GM12872 (cell line): Measurements from ENCODE around the gene CLVS2.

Source experiments
- CTCF ChIP-seq: IDR thresholded peaks from 3 replicates; pipeline ENCODE4 v1.5.1; 2011; ENCODE audit warnings: low read depth, mild to moderate bottlenecking, low read length, moderate library complexity; ENCODE audit not compliant: insufficient read depth

CLVS2 gene

GRCh38 chr6:122984393-122984792 is 11.6 kb upstream of the CLVS2 start:
- TF ChIP-seq CTCF: no peak

- no peak for TF ChIP-seq CTCF
These were observed 1.8 kb upstream of the CLVS2 start for GRCh38 chr6:122994256-122994655.

- no peak for TF ChIP-seq CTCF
These were observed 915 bp downstream of the CLVS2 start for GRCh38 chr6:122996794-122997505.

- TF ChIP-seq CTCF: no peak
These were observed 1.6 kb downstream of the CLVS2 start for GRCh38 chr6:122997541-122998150.

GRCh38 chr6:122998403-122998975 is 2.5 kb downstream of the CLVS2 start:
- no peak for TF ChIP-seq CTCF

- no peak for TF ChIP-seq CTCF
These were observed 4.3 kb downstream of the CLVS2 start for GRCh38 chr6:123000244-123000770.

- TF ChIP-seq CTCF: no peak
These were observed 5.5 kb downstream of the CLVS2 start for GRCh38 chr6:123001540-123001939.
